Panc1 (cell line): ENCODE results near the gene MALAT1.

Source experiments
- POLR2AphosphoS5 ChIP-seq: IDR thresholded peaks from 2 replicates; pipeline ENCODE4 v1.6.1; 2012; ENCODE audit warnings: mild to moderate bottlenecking, low read depth, low read length, moderate library complexity
- TCF7L2 ChIP-seq: IDR thresholded peaks from 2 replicates; pipeline ENCODE4 v1.6.1; 2011; ENCODE audit warnings: mild to moderate bottlenecking, low read depth, low read length, inconsistent platforms
- TF ChIP-seq, protein P1 (sequence below): fragments of 450-650 bp; IDR thresholded peaks from 2 replicates; pipeline ENCODE4 v1.5.1; 2017; ENCODE audit warnings: mild to moderate bottlenecking
- TF ChIP-seq, protein P2 (sequence below), 2 experiments: IDR thresholded peaks; 2 replicates each; pipeline ENCODE4 v1.6.1; 2011 to 2012; ENCODE audit warnings: low read depth in 2 of 2, control low read depth in 1 of 2, low read length in 1 of 2, mild to moderate bottlenecking in 1 of 2, moderate library complexity in 1 of 2; ENCODE audit not compliant: insufficient read depth in 1 of 2

DNA sequence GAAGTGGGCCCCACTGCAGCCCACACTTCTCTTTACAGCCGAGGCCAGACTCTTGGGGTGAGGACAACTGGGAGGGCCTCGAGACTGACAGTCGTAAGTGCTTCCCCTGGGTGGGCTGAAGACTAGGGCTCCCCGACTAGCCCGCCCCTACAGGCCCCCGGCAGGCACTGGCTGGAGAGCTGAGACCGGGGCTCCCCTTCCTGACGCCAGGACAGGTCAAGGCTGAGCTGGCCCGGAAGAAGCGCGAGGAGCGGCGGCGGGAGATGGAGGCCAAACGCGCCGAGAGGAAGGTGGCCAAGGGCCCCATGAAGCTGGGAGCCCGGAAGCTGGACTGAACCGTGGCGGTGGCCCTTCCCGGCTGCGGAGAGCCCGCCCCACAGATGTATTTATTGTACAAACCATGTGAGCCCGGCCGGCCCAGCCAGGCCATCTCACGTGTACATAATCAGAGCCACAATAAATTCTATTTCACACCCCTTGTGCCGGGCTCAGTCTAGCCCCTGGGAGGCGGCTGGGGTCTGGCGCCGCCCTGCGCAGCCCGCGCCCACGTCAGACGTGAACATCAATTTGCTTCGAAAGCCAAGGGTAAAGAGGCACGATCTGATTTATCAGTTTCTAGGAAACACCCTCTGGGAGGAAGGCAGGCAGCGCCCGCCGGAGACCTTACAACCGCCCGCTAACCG, 39.5 kb downstream of the MALAT1 start:
- TF ChIP-seq, protein P1, sequence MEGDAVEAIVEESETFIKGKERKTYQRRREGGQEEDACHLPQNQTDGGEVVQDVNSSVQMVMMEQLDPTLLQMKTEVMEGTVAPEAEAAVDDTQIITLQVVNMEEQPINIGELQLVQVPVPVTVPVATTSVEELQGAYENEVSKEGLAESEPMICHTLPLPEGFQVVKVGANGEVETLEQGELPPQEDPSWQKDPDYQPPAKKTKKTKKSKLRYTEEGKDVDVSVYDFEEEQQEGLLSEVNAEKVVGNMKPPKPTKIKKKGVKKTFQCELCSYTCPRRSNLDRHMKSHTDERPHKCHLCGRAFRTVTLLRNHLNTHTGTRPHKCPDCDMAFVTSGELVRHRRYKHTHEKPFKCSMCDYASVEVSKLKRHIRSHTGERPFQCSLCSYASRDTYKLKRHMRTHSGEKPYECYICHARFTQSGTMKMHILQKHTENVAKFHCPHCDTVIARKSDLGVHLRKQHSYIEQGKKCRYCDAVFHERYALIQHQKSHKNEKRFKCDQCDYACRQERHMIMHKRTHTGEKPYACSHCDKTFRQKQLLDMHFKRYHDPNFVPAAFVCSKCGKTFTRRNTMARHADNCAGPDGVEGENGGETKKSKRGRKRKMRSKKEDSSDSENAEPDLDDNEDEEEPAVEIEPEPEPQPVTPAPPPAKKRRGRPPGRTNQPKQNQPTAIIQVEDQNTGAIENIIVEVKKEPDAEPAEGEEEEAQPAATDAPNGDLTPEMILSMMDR: no peak
- TF ChIP-seq, protein P2, sequence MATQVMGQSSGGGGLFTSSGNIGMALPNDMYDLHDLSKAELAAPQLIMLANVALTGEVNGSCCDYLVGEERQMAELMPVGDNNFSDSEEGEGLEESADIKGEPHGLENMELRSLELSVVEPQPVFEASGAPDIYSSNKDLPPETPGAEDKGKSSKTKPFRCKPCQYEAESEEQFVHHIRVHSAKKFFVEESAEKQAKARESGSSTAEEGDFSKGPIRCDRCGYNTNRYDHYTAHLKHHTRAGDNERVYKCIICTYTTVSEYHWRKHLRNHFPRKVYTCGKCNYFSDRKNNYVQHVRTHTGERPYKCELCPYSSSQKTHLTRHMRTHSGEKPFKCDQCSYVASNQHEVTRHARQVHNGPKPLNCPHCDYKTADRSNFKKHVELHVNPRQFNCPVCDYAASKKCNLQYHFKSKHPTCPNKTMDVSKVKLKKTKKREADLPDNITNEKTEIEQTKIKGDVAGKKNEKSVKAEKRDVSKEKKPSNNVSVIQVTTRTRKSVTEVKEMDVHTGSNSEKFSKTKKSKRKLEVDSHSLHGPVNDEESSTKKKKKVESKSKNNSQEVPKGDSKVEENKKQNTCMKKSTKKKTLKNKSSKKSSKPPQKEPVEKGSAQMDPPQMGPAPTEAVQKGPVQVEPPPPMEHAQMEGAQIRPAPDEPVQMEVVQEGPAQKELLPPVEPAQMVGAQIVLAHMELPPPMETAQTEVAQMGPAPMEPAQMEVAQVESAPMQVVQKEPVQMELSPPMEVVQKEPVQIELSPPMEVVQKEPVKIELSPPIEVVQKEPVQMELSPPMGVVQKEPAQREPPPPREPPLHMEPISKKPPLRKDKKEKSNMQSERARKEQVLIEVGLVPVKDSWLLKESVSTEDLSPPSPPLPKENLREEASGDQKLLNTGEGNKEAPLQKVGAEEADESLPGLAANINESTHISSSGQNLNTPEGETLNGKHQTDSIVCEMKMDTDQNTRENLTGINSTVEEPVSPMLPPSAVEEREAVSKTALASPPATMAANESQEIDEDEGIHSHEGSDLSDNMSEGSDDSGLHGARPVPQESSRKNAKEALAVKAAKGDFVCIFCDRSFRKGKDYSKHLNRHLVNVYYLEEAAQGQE (IDR thresholded peaks at IDR 0.05; ENCODE audit: insufficient read depth in 1 of 2, low read depth in 2 of 2, low read length in 1 of 2): no peak
- no peak for TF ChIP-seq POLR2AphosphoS5
- no peak for TF ChIP-seq TCF7L2
